ENCODE results near the gene IGFLR1.

DNA sequence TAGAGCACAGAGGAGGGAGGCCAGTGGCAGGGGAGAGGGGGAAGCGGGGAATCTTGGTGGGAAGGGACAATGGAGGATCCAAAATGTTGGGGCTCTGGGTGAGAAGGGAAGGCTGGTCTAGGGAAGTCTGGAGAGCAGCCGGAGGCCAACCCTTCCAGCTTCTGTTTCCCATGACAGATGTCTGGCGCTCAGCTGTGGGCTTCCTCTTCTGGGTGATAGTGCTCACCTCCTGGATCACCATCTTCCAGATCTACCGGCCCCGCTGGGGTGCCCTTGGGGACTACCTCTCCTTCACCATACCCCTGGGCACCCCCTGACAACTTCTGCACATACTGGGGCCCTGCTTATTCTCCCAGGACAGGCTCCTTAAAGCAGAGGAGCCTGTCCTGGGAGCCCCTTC lies 4.3 kb upstream of the IGFLR1 start:
- TF ChIP-seq, protein P1, sequence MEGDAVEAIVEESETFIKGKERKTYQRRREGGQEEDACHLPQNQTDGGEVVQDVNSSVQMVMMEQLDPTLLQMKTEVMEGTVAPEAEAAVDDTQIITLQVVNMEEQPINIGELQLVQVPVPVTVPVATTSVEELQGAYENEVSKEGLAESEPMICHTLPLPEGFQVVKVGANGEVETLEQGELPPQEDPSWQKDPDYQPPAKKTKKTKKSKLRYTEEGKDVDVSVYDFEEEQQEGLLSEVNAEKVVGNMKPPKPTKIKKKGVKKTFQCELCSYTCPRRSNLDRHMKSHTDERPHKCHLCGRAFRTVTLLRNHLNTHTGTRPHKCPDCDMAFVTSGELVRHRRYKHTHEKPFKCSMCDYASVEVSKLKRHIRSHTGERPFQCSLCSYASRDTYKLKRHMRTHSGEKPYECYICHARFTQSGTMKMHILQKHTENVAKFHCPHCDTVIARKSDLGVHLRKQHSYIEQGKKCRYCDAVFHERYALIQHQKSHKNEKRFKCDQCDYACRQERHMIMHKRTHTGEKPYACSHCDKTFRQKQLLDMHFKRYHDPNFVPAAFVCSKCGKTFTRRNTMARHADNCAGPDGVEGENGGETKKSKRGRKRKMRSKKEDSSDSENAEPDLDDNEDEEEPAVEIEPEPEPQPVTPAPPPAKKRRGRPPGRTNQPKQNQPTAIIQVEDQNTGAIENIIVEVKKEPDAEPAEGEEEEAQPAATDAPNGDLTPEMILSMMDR (IDR thresholded peaks at IDR 0.05) = no peak
- no peak for TF ChIP-seq POLR2A (IDR thresholded peaks at IDR 0.05)

Measured in adrenal gland (tissue), 5 donors.